Retinal pigment epithelial cell (primary cell): ENCODE data around the gene SLC2A13.

Experiments used
- DNase-seq: peaks from one replicate; pipeline ENCODE4 v3.0.0-alpha.2; 2010; ENCODE audit warnings: low read depth
- H3K4me3 ChIP-seq: 2 replicates; pipeline ENCODE4 v1.5.1; 2011; ENCODE audit warnings: mild to moderate bottlenecking, low read length, control low read depth, moderate library complexity
- CTCF ChIP-seq: conservative IDR thresholded peaks from 2 replicates; pipeline ENCODE4 v1.5.1; 2011; ENCODE audit warnings: low read depth, low read length, control low read depth, inconsistent platforms

The SLC2A13 gene

GRCh38 chr12:40044396-40044795 is 61.5 kb downstream of the SLC2A13 start:
- no peak for TF ChIP-seq CTCF
- no peak overlapping the region for H3K4me3 ChIP-seq
- DNase-seq: no peak

GRCh38 chr12:40039598-40039997 is 66.3 kb downstream of the SLC2A13 start:
- H3K4me3 ChIP-seq: no peak overlapping the region
- TF ChIP-seq CTCF: no peak
- DNase-seq: no peak

DNA sequence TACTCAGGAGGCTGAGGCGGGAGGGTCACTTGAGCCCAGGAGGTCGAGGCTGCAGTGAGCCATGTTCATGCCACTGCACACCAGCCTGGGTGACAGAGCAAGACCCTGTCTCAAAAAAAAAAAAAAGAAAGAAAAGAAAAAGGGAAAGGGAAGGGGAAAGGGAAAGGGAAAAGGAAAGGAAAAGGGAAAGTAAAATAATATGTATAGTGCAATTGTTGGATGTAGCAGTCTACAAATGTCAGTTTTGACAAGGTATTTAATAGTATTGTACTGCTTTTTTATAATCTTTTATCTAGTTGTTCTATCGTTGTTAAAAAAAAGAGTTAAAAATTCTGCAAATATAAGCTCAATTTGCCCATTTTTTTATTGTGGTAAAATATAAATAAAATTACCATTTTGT is 67.3 kb downstream of the SLC2A13 start:
- no peak for TF ChIP-seq CTCF
- DNase-seq: no peak
- H3K4me3 ChIP-seq: no peak overlapping the region

DNA sequence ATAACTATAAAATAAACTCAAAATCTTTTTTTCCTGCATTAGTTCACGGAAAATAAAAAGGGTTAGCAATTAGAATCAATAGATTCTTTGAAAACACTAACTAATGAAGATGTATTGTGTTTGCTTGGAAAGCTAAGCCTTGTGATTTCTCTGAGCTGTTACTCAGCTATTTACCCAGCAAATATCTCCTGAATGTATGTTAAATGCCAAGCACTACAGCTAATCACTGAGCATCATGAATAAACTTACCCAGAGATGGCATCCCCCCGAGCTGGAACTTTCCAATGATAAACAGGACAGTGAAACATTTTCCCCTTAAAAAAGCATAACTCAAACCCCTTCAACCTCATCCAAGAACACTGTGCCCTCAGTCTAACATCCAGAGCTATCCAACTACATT is 71.2 kb downstream of the SLC2A13 start:
- no peak for DNase-seq
- TF ChIP-seq CTCF: no peak
- H3K4me3 ChIP-seq: no peak overlapping the region

DNA sequence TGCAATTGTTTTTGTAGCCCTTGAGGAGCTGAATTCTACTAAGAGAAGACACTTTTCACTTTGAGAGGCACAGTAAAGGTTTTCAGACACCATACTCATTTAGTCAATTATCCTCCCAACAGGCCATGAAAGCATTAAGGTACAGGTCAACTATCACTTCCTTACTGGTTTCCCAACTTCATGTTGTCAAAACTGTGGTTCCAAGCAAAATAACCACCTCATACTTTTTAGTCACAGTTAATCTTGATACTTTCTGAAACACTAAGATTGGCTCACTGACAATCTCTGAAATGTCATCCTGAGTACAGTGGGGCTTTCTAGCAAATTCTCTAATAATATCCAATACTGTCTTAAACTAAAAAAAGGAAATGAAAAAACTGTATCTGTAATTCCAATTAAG is 71.7 kb downstream of the SLC2A13 start:
- TF ChIP-seq CTCF: no peak
- DNase-seq: no peak

DNA sequence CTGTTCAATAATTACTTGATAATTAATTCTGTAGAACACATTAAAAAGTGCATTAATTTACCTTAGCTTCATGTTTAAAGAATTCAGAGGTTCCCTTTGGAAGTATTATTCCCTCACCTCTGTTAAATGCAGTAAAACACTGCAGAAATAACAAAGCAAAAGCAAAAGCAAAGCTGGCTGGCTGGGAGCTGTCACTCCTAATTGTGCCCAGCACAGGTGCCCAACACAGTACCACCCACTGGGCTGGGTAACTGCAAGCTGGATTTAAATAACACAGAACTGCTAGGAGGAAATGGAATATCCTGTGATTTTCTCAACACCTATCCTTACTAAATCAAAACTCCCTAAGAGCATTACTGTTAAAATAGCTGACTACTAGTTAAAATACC is 72.6 kb downstream of the SLC2A13 start:
- no peak for DNase-seq
- H3K4me3 ChIP-seq: no peak overlapping the region
- no peak for TF ChIP-seq CTCF

More for the DNA sequence above, 71.7 kb downstream of the SLC2A13 start:
- no peak overlapping the region for H3K4me3 ChIP-seq

DNA sequence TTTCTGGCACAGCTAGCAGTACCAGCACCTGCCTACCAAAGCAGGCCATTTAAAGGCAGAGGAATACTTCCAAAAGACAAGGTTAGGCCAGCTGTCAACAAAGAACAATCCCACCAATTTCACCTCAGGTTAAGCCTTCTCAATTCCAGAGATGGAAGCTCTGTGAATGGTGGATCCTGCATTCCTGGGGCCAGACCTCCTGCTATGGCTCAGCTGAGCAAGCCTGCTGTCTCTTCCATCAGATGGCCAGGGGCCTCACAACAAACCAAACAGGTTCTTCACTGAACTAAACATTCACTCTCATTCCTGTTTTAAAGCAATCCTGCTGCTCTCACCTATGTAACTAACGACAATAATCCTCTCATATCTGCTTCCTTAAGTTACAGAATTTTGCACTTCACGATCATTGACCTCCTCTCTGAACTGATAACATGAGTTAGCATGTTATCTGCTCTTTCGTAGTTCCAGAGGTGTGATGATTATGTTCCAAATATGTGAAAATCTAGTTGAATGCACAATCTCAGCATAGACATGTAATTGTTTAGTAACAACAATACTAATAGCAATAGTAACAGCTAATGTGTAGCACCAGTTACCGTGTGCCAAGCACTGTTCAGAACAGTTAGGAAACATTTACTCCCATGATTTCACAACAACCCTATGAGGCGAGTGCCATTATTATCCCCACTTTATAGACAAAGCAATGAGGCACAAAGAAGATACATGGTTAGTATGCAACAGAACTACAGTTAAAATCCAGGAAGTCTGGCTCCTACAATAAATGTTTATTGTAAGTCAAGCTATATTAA is 73.2 kb downstream of the SLC2A13 start:
- DNase-seq: no peak
- TF ChIP-seq CTCF: no peak
- H3K4me3 ChIP-seq: no peak overlapping the region
